NCI-H748 treated with DMSO at 0.1 percent for 48 hours (cell line): ENCODE results near the gene NPSR1.
"Not testable (repeated sequence)": the region's sequence is repeated elsewhere in the genome, so short reads cannot be mapped to it uniquely, and the experiment has no call there.

Experiments
- DNase-seq: peaks from one replicate; lab custom pipeline; 2025; lab: John Stamatoyannopoulos, UW

The NPSR1 gene

GRCh38 chr7:34869057-34869456 is 211.0 kb downstream of the NPSR1 start:
- no peak for DNase-seq

- DNase-seq: not testable (repeated sequence)
Observed at GRCh38 chr7:34870041-34870440, 212.0 kb downstream of the NPSR1 start.

DNA sequence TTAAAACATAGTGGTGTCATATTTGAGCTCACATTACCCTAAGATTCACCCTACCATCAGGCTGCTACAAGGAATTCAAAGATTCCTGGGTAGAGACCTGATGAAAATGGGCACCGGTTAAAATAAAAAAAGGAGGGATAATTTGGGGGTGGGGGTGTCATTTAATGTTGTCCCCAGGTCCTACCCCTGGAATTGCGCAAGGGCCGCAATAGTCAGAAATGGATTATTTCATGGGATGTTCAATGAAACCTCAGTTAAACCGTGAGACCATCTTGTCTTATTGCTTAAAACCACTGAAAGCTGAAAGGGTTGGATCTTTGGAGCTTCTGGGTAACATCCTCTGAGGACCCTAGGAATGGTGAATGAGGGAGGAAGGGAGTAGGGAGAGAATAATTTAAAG is 216.3 kb downstream of the NPSR1 start:
- DNase-seq: not testable (repeated sequence)

DNA sequence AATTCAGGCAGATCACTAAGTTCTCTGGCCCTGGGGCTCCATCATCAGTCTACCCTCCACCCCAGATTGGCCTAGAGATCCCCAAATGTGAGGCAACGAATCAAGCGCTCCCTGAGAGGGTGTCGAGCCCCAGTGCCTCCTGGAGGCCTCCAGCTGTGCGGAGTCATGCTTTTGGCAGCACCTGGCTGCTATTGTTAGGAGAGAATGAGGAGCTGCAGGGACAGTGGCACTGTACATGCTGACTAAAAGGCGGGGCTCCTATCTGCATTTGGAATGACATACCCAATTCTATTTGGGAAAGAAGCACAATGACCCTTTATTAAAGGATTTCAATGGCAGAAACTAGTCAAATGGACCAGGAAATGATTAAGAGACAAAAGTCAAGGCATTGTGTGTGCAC is 217.5 kb downstream of the NPSR1 start:
- DNase-seq: no peak

GRCh38 chr7:34878944-34879735 is 221.1 kb downstream of the NPSR1 start:
- not testable (repeated sequence) for DNase-seq

DNA sequence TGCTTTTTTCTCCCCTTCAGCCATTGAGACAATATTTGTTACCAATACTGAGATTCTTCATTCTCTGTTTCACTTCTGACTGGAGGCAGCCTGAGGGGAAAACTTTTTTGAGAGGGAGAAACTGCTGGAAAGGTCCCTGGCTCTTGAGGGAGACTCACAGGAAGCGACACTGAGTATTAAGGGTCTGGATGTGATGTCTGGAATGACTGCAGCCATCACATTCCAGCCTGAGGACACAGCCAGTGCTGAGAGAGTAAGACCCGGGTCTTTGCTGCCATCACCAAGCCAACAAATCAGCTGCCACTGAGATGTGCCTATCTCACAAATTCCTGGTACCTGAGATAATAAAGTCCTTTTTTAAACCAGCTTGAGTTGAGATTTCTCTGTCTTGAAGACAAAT is 221.9 kb downstream of the NPSR1 start:
- DNase-seq: no peak

GRCh38 chr7:34883855-34884254 is 225.8 kb downstream of the NPSR1 start:
- DNase-seq: not testable (repeated sequence)

DNA sequence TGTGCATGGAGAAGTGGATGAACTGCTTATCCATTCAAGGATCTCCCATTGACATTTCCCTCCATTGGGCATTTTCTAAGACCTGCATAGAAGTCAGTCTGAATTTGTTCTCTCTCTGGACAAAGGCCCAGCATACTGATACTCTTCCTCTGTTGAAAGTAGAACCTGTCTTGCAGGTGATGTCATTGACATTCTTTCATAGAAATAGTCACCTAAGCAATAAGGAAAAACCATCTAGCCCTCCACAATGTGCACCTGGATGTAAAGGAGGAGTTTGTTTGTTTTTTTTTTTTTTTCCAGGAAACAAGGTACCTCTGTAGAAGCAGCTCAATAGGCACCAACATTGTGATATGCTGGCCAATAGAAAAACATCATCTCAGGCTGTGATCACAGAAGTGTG is 228.8 kb downstream of the NPSR1 start:
- no peak for DNase-seq

DNA sequence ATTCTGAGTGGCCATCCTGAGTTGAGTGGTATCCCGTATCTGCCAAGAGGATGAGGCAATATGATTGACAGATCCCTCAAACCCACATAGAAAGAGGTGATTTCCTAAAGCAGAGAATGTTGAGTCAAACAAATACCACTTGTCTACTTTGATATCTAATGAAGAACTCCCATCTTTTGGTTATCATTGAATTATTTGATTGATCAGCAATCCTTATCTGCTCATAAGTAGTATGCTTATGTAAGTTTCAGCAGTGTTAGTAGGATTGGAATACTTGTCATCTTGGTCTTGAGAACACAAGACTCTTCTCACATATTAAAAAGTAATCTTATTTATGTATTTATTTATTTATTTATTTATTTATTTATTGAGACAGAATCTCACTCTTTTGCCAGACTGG is 231.9 kb downstream of the NPSR1 start:
- DNase-seq: no peak

DNA sequence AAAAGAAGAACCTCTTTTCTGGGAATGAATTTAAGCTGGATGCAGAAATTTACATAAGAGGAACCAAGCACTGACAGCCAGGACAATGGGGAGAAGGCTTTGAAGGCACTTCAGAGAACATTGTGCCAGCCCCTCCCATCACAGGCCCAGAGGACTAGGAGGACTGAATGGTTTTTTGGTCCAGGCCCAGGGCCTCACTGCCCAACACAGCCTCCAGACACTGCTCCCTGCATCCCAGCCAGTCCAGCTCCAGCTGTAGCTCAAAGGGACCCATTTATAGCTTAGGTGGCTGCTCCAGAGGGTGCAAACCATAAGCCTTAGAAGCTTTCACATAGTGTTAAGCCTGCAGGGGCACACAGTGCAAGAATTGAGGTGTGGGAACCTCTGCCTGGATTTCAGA is 237.2 kb downstream of the NPSR1 start:
- no peak for DNase-seq
